K562 (cell line): ENCODE results near the gene ARFGAP1. TPM values are rescaled to one million over a fixed set of nuclear protein-coding genes. Genes with fewer than 3 reads are reported as not detected.

Experiments
- ATAC-seq: fragments of 200-7000 bp; cut with Tn5 transposase; 3 replicates; pipeline ENCODE4 v1.9.1; 2020; ENCODE audit warnings: moderate library complexity
- BruUV-seq: library from RNA; stranded (reverse); fragments of 400-500 nt; replicated peaks from 2 replicates; lab custom pipeline; 2021; lab: Mats Ljungman, UMichigan
- CTCF ChIA-PET: fragments of 300-600 bp; formaldehyde crosslinking; extraction: SDS; loops from one replicate; lab custom pipeline; 2021; ENCODE audit warnings: low intra/inter-chr PET ratio; lab: Yijun Ruan, JAX
- POLR2A ChIA-PET: fragments of 300-600, 350-650 bp; sonication (Branson Sonifier 250); formaldehyde crosslinking; extraction: SDS; loops from one replicate; lab custom pipeline; 2021; ENCODE audit warnings: antibody characterized with exemption, inconsistent platforms; lab: Yijun Ruan, JAX
- DNase-seq, 4 experiments: peaks; one replicate each; pipeline versions ENCODE4 v3.0.0 to v3.0.0-alpha.2; 2011 to 2018; ENCODE audit warnings: low spot score in 3 of 4, mixed read lengths in 3 of 4; ENCODE audit errors: extremely low read depth in 1 of 4
- FAIRE-seq: peaks from 2 replicates; lab custom pipeline; 2011; peaks lifted over from hg19 to GRCh38; lab: Jason Lieb, UNC
- H2AFZ ChIP-seq: 2 replicates; pipeline ENCODE4 v1.6.0; 2011; ENCODE audit warnings: low read depth, low read length, control low read depth, inconsistent platforms
- H3K27ac ChIP-seq: fragments of 200-600 bp; 3 replicates; pipeline ENCODE4 v1.8.0; 2011; ENCODE audit warnings: low read depth, mild to moderate bottlenecking, control low read depth, inconsistent platforms, low read length, moderate library complexity, mixed read lengths; ENCODE audit errors: extremely low read depth
- H3K27me3 ChIP-seq, 2 experiments: fragments of 300-600 bp in 1 of 2; 2 replicates in 1 of 2; 3 replicates in 1 of 2; pipeline versions ENCODE4 v1.6.0 to v1.8.0; 2011; ENCODE audit warnings: inconsistent platforms in 2 of 2, low read length in 2 of 2, mild to moderate bottlenecking in 1 of 2, mixed read lengths in 1 of 2, moderate library complexity in 1 of 2; ENCODE audit not compliant: control insufficient read depth in 2 of 2, insufficient read depth in 2 of 2
- H3K36me3 ChIP-seq: fragments of 300-600 bp; 3 replicates; pipeline ENCODE4 v1.8.0; 2011; ENCODE audit warnings: mild to moderate bottlenecking, low read length, inconsistent platforms; ENCODE audit not compliant: control insufficient read depth, insufficient read depth
- H3K4me1 ChIP-seq, 2 experiments: fragments of 200-600 bp in 1 of 2; replicated peaks in 1 of 2; 2 replicates in 1 of 2; 3 replicates in 1 of 2; pipeline versions ENCODE4 v1.5.1 to v1.8.0; 2011; ENCODE audit warnings: inconsistent platforms in 2 of 2, low read length in 2 of 2, mild to moderate bottlenecking in 1 of 2, mixed read lengths in 1 of 2, moderate library complexity in 1 of 2; ENCODE audit not compliant: control insufficient read depth in 2 of 2, insufficient read depth in 2 of 2
- H3K4me2 ChIP-seq: 2 replicates; pipeline ENCODE4 v1.6.1; 2011; ENCODE audit warnings: low read length, control low read depth, inconsistent platforms, mixed read lengths; ENCODE audit not compliant: insufficient read depth
- H3K4me3 ChIP-seq: fragments of 200-600 bp; sonication (generic), shearing (Covaris generic); 2 replicates; pipeline ENCODE4 v1.5.1; 2016; ENCODE audit warnings: control low read depth, inconsistent platforms
- H3K79me2 ChIP-seq: fragments of 200-600 bp; 3 replicates; pipeline ENCODE4 v1.8.0; 2011; ENCODE audit warnings: low read length, inconsistent platforms; ENCODE audit not compliant: control insufficient read depth, insufficient read depth
- H3K9ac ChIP-seq, 2 experiments: 2 replicates each; pipeline versions ENCODE4 v1.6.0 to v1.6.1; 2011; ENCODE audit warnings: low read depth in 2 of 2, low read length in 2 of 2, control low read depth in 1 of 2, inconsistent platforms in 1 of 2, mild to moderate bottlenecking in 1 of 2, mixed read lengths in 1 of 2; ENCODE audit not compliant: insufficient read depth in 1 of 2
- H3K9me1 ChIP-seq: one replicate; pipeline ENCODE4 v1.6.0; 2011; ENCODE audit warnings: inconsistent platforms, mild to moderate bottlenecking, low read length, moderate library complexity; ENCODE audit not compliant: control insufficient read depth, insufficient read depth
- H3K9me3 ChIP-seq: replicated peaks from 2 replicates; pipeline ENCODE4 v1.5.1; 2011; ENCODE audit warnings: low read depth, low read length, inconsistent platforms; ENCODE audit not compliant: control insufficient read depth, insufficient read depth
- H4K20me1 ChIP-seq: replicated peaks from 2 replicates; pipeline ENCODE4 v1.6.1; 2011; ENCODE audit warnings: low read length, inconsistent platforms, mixed read lengths; ENCODE audit not compliant: control insufficient read depth, insufficient read depth
- CEBPB ChIP-seq: fragments of 450-650 bp; IDR thresholded peaks from 2 replicates; pipeline ENCODE4 v1.6.1; 2016; ENCODE audit warnings: missing genetic modification characterization, missing compliant biosample characterization
- CHD4 ChIP-seq: fragments of 200-600 bp; sonication (generic); IDR thresholded peaks from 3 replicates; pipeline ENCODE4 v1.6.1; 2012; ENCODE audit warnings: low read depth, mild to moderate bottlenecking, mixed read lengths, low read length, inconsistent platforms; ENCODE audit not compliant: insufficient read depth, insufficient replicate concordance, poor library complexity, severe bottlenecking
- ID3 ChIP-seq, 2 experiments: fragments of 250-450 bp in 1 of 2; fragments of 450-650 bp in 1 of 2; sonication (Bioruptor Pico) in 1 of 2; IDR thresholded peaks; 2 replicates each; pipeline versions ENCODE4 v1.6.1 to v1.8.0; 2016 to 2021; ENCODE audit warnings: mild to moderate bottlenecking in 2 of 2, moderate library complexity in 2 of 2, missing compliant biosample characterization in 1 of 2, missing genetic modification characterization in 1 of 2
- POLR2B ChIP-seq: fragments of 450-650 bp; IDR thresholded peaks from 2 replicates; pipeline ENCODE4 v1.6.1; 2018; ENCODE audit warnings: low read depth; ENCODE audit not compliant: partially characterized antibody
- RBM25 ChIP-seq: fragments of 200-400 bp; formaldehyde crosslinking; IDR thresholded peaks from 2 replicates; pipeline ENCODE4 v1.6.1; 2018; ENCODE audit warnings: low read length, low read depth, moderate library complexity; ENCODE audit not compliant: severe bottlenecking
- SMARCC2 ChIP-seq: fragments of 450-650 bp; IDR thresholded peaks from 2 replicates; pipeline ENCODE4 v1.6.1; 2017; ENCODE audit warnings: antibody characterized with exemption, moderate library complexity, mild to moderate bottlenecking, low read depth
- SNIP1 ChIP-seq: fragments of 450-650 bp; IDR thresholded peaks from 2 replicates; pipeline ENCODE4 v1.7.1; 2017; ENCODE audit warnings: low read depth, mild to moderate bottlenecking
- STAT6 ChIP-seq: sonication (generic); formaldehyde crosslinking; IDR thresholded peaks from 2 replicates; pipeline ENCODE4 v1.8.1; 2023; ENCODE audit warnings: mild to moderate bottlenecking, missing genetic modification reagents
- USF2 ChIP-seq: sonication (generic); formaldehyde crosslinking; IDR thresholded peaks from 2 replicates; pipeline ENCODE4 v1.5.0; 2020; ENCODE audit warnings: missing genetic modification reagents
- ZBTB43 ChIP-seq: sonication (generic); formaldehyde crosslinking; IDR thresholded peaks from 2 replicates; pipeline ENCODE4 v1.8.0; 2023; ENCODE audit warnings: mild to moderate bottlenecking, missing genetic modification reagents
- ZBTB9 ChIP-seq: fragments of 450-650 bp; formaldehyde crosslinking; IDR thresholded peaks from 2 replicates; pipeline ENCODE4 v1.4.0; 2020; ENCODE audit warnings: mild to moderate bottlenecking, moderate library complexity
- ZFPM2 ChIP-seq: fragments of 250-450 bp; sonication (Bioruptor Pico); IDR thresholded peaks from 2 replicates; pipeline ENCODE4 v1.5.1; 2022; ENCODE audit warnings: mild to moderate bottlenecking
- ZNF184 ChIP-seq: sonication (generic); formaldehyde crosslinking; IDR thresholded peaks from 2 replicates; pipeline ENCODE4 v1.5.0; 2020; ENCODE audit warnings: missing genetic modification reagents
- WGBS: fragments of 100-300 bp; shearing (Covaris generic); methylation state at CpG from one replicate; pipeline ENCODE4 v1.1.6; 2016; ENCODE audit warnings: low coverage, mixed read lengths; ENCODE audit not compliant: insufficient coverage; ENCODE audit errors: missing lambda C conversion rate; 5-methylcytosine and 5-hydroxymethylcytosine counted together
- in situ Hi-C: fragments of 300-500 bp; cut with MboI; formaldehyde crosslinking; loops from 4 replicates; pipeline ENCODE4 v1.15.0; 2018; ENCODE audit warnings: inconsistent platforms, mixed read lengths
- intact Hi-C: fragments of 100-400 bp; cut with micrococcal nuclease; formaldehyde crosslinking; loops from 2 replicates; pipeline ENCODE4 v1.14.2; 2022
- polyA plus RNA-seq, 8 experiments: library from polyadenylated mRNA; depleted of rRNA in 4 of 8; stranded (reverse) in 5 of 8; unstranded in 3 of 8; fragments of >200 nt; fragmentation: Nextera tagmentation in 2 of 8; fragmentation: Illumina TruSeq in 1 of 8; extraction: Ambion mirVana in 2 of 8; extraction: Trizol in 1 of 8; gene quantifications; 2 replicates each; pipeline versions ENCODE4 v1.2.1 to v1.2.3, GENCODE V29; 2011 to 2014; ENCODE audit warnings: inconsistent platforms in 1 of 8, missing spikeins in 1 of 8
- total RNA-seq, 7 experiments: library from RNA; depleted of rRNA in 6 of 7; stranded (reverse); fragments of >200 nt in 6 of 7; fragmentation: Illumina TruSeq in 2 of 7; extraction: Trizol in 2 of 7; gene quantifications; 2 replicates each; pipeline versions ENCODE4 v1.2.1 to v1.2.3, GENCODE V29; 2011 to 2021; ENCODE audit warnings: low replicate concordance in 1 of 7

Gene ARFGAP1
- total and polyA plus RNA-seq, 9 of the 15 experiments (the other 6 are each of a cell fraction or from before 2014, with no cell fraction given), result 0.53 to 102 (median 33.5) TPM

- ChIA-PET POLR2A (interaction anchor here (0.6 kb wide), 1 partner anchor 41 kb away, joined by 3 read pairs; no protein-coding TSS in a partner anchor), CTCF (no interaction called here)
- no peak overlapping the region for H3K4me3 ChIP-seq
- peaks cover 13% of the 10 kb centered on the region; the same call in 1 of the 2 replicates for H4K20me1 ChIP-seq
- H3K4me1 ChIP-seq, result peaks cover 13 to 20% of the 10 kb centered on the region in 2 experiments
- peaks cover 0 to 25% of the 10 kb centered on the region in 2 experiments; a peak in 4 of 5 replicates for H3K27me3 ChIP-seq
- no TSS peak for BruUV-seq
- peaks cover 14% of the 10 kb centered on the region for H3K79me2 ChIP-seq
- intact Hi-C loops, result no loop called here
- ATAC-seq (no peak), FAIRE-seq (no peak), DNase-seq (no peak)
- in situ Hi-C loops, result no loop called here
- no peaks in the 10 kb centered on the region for H3K9me1 ChIP-seq
- no peak overlapping the region for H2AFZ ChIP-seq
- TF ChIP-seq POLR2B (no peak), CEBPB (tag) (no peak), ZNF184 (CRISPR knock-in tag) (no peak), ZBTB9 (CRISPR knock-in tag) (no peak), CHD4 (no peak), STAT6 (CRISPR knock-in tag) (no peak), SNIP1 (no peak), ZBTB43 (CRISPR knock-in tag) (no peak), ID3 (CRISPR knock-in tag; IDR thresholded peaks at IDR 0.05) (no peak), ID3 (tag; IDR thresholded peaks at IDR 0.05) (no peak), ZFPM2 (no peak), SMARCC2 (no peak), RBM25 (no peak), USF2 (CRISPR knock-in tag) (no peak)
- no peak overlapping the region for H3K27ac ChIP-seq
- no peaks in the 10 kb centered on the region; the same call in 2 of the 3 replicates for H3K36me3 ChIP-seq
- H3K9ac ChIP-seq, result no peak overlapping the region
- no peak overlapping the region for H3K4me2 ChIP-seq
- 23% methylated on average over 18 of the region's 18 CpGs for WGBS
- no peaks in the 10 kb centered on the region for H3K9me3 ChIP-seq
Measured at GRCh38 chr20:63268671-63269439, 3.8 kb upstream of the ARFGAP1 start.
